ELR (cell line): ENCODE measurements around the gene PKM.
A peak's percentile ranks its signal among the peaks of the same experiment; 100 is the strongest.

Source experiments
- DNase-seq: peaks from one replicate; pipeline ENCODE4 v3.0.0-alpha.2; 2015; ENCODE audit warnings: low read depth

PKM gene

GRCh38 chr15:72200395-72201237 lies 30.4 kb downstream of the PKM start:
- no peak for DNase-seq

- peak; percentile 77 for DNase-seq
Observed at GRCh38 chr15:72199721-72200212, 31.2 kb downstream of the PKM start.

GRCh38 chr15:72199205-72199515 lies 31.8 kb downstream of the PKM start:
- no peak for DNase-seq

- DNase-seq: no peak
Observed at GRCh38 chr15:72198356-72199204, 32.4 kb downstream of the PKM start.

GRCh38 chr15:72197460-72198355 lies 33.3 kb downstream of the PKM start, which contains the start of gene GRAMD2A:
Gene GRAMD2A (minus strand): TSS chr15:72197787.
- peak; percentile 65 for DNase-seq

GRCh38 chr15:72197041-72197459 lies 33.9 kb downstream of the PKM start:
- DNase-seq: no peak

- DNase-seq: peak; percentile 44
Observed at GRCh38 chr15:72196409-72197040, 34.5 kb downstream of the PKM start.

GRCh38 chr15:72195101-72195511 lies 35.9 kb downstream of the PKM start:
- peak; percentile 46 for DNase-seq

GRCh38 chr15:72193836-72194396 lies 37.1 kb downstream of the PKM start:
- DNase-seq: no peak

- DNase-seq: no peak
Observed at GRCh38 chr15:72192416-72192815, 38.6 kb downstream of the PKM start.

- DNase-seq: no peak
Observed at GRCh38 chr15:72189250-72189902, 41.6 kb downstream of the PKM start.

GRCh38 chr15:72184165-72184811 lies 46.7 kb downstream of the PKM start:
- peak; percentile 56 for DNase-seq

- no peak for DNase-seq
Observed at GRCh38 chr15:72183781-72184164, 47.2 kb downstream of the PKM start.

- no peak for DNase-seq
Observed at GRCh38 chr15:72182673-72183072, 48.3 kb downstream of the PKM start.

- DNase-seq: no peak
Observed at GRCh38 chr15:72182244-72182643, 48.7 kb downstream of the PKM start.

- no peak for DNase-seq
Observed at GRCh38 chr15:72180761-72181324, 50.1 kb downstream of the PKM start.

GRCh38 chr15:72179950-72180581 lies 50.9 kb downstream of the PKM start:
- no peak for DNase-seq

GRCh38 chr15:72178976-72179585 lies 51.9 kb downstream of the PKM start:
- DNase-seq: no peak

- no peak for DNase-seq
Observed at GRCh38 chr15:72176743-72177142, 54.2 kb downstream of the PKM start.
